GM10248 (cell line): ENCODE measurements around the gene PLXNA2.

ENCODE experiments used
- CTCF ChIA-PET: fragments of 300-600 bp; sonication (Branson Sonifier 250); formaldehyde crosslinking; extraction: SDS; loops from one replicate; lab custom pipeline; 2021; ENCODE audit warnings: antibody characterized with exemption; lab: Yijun Ruan, JAX
- POLR2A ChIA-PET: fragments of 350-650 bp; sonication (Branson Sonifier 250); formaldehyde crosslinking; extraction: SDS; loops from one replicate; lab custom pipeline; 2020; ENCODE audit warnings: antibody characterized with exemption; lab: Yijun Ruan, JAX
- DNase-seq: peaks from one replicate; pipeline ENCODE4 v3.0.0; 2012; ENCODE audit errors: extremely low spot score
- CTCF ChIP-seq: IDR thresholded peaks from 2 replicates; pipeline ENCODE4 v1.5.1; 2012; ENCODE audit warnings: mild to moderate bottlenecking, low read depth; ENCODE audit errors: extremely low read depth, missing control alignments, control extremely low read depth

Gene PLXNA2

GRCh38 chr1:207972337-207972736 lies 271.8 kb downstream of the PLXNA2 start:
- CTCF ChIA-PET = interaction anchor here (1.6 to 7.7 kb wide), 3 partner anchors 9 to 87 kb away, joined by 8 to 78 read pairs (median 8); no protein-coding TSS in a partner anchor
- no peak for DNase-seq
- no peak for TF ChIP-seq CTCF

More at GRCh38 chr1:207972337-207972736, 271.8 kb downstream of the PLXNA2 start:
- POLR2A ChIA-PET = no interaction called here
